GM18526 (cell line): Measurements from ENCODE around the gene GPRC6A.

ENCODE experiments used
- POLR2A ChIP-seq: IDR thresholded peaks from 3 replicates; pipeline ENCODE4 v1.6.1; 2011; ENCODE audit not compliant: insufficient read length; ENCODE audit errors: extremely low read depth

The GPRC6A gene

DNA sequence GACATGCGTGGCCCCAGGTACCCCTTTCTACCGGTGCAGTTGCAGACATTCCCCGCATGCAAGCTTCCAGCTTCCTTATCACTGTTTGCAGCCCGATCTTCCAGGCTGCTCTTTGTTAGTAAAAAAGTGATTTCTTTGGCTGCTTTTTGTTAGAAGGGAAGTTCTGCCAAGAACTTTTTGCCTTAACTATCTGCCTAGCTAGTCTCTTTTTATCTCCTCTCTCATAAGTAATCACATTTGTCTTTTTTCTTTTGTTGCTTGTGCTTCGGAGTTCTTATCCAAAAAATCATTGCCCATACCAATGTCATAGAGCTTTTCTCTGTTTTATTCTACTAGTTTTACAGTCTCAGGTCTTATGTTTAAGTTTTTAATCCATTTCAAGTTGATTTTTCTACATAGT lies 83.7 kb downstream of the GPRC6A start:
- TF ChIP-seq POLR2A = no peak
